BJ (cell line): ENCODE data around the gene HIVEP1. TPM values are rescaled to one million over a fixed set of nuclear protein-coding genes. Genes with fewer than 3 reads are reported as not detected.

Experiments
- CTCF ChIA-PET: fragments of 350-600 bp; formaldehyde crosslinking; extraction: SDS; loops from one replicate; lab custom pipeline; 2021; ENCODE audit warnings: antibody characterized with exemption, inconsistent platforms; lab: Yijun Ruan, JAX
- POLR2A ChIA-PET: fragments of 300-600 bp; sonication (Branson Sonifier 250); formaldehyde crosslinking; extraction: SDS; loops from one replicate; lab custom pipeline; 2021; ENCODE audit warnings: antibody characterized with exemption; lab: Charles Lee
- DNase-seq: peaks from one replicate; pipeline ENCODE4 v3.0.0-alpha.2; 2011; ENCODE audit warnings: low read depth
- H3K27me3 ChIP-seq: 2 replicates; pipeline ENCODE4 v1.6.0; 2011; ENCODE audit warnings: low read length; ENCODE audit not compliant: control insufficient read depth, insufficient read depth
- H3K36me3 ChIP-seq: 2 replicates; pipeline ENCODE4 v1.5.1; 2011; ENCODE audit warnings: low read length; ENCODE audit not compliant: control insufficient read depth, insufficient read depth
- H3K4me3 ChIP-seq: 2 replicates; pipeline ENCODE4 v1.5.1; 2011; ENCODE audit warnings: low read depth, mild to moderate bottlenecking, control low read depth, low read length
- CTCF ChIP-seq: IDR thresholded peaks from 2 replicates; pipeline ENCODE4 v1.5.1; 2011; ENCODE audit warnings: low read depth, mild to moderate bottlenecking, control low read depth, inconsistent platforms, low read length, moderate library complexity; ENCODE audit not compliant: insufficient read depth
- polyA plus RNA-seq: library from polyadenylated mRNA; depleted of rRNA; stranded (reverse); fragments of >200 nt; gene quantifications from 2 replicates; pipeline ENCODE4 v1.2.3, GENCODE V29; 2011

The HIVEP1 gene
- polyA plus RNA-seq, 1 experiment = 17.1 TPM

- H3K4me3 ChIP-seq = no peak overlapping the region
- no peaks in the 10 kb centered on the region for H3K27me3 ChIP-seq
- TF ChIP-seq CTCF = no peak
- no peak for DNase-seq
- ChIA-PET CTCF (no interaction called here), POLR2A (no interaction called here)
- H3K36me3 ChIP-seq = no peaks in the 10 kb centered on the region
Observed at GRCh38 chr6:12169377-12169776, 157.3 kb downstream of the HIVEP1 start.

GRCh38 chr6:12170351-12171092 lies 158.4 kb downstream of the HIVEP1 start:
- no peak overlapping the region for H3K4me3 ChIP-seq
- no peaks in the 10 kb centered on the region for H3K27me3 ChIP-seq
- POLR2A ChIA-PET = no interaction called here
- no peak for TF ChIP-seq CTCF
- CTCF ChIA-PET = no interaction called here
- no peaks in the 10 kb centered on the region for H3K36me3 ChIP-seq
- no peak for DNase-seq

GRCh38 chr6:12171717-12172116 lies 159.6 kb downstream of the HIVEP1 start:
- Histone ChIP-seq H3K4me3 (no peak overlapping the region), H3K27me3 (no peaks in the 10 kb centered on the region), H3K36me3 (no peaks in the 10 kb centered on the region)
- no peak for TF ChIP-seq CTCF
- no peak for DNase-seq
- ChIA-PET POLR2A (no interaction called here), CTCF (interaction anchor here (0.8 to 1.0 kb wide), 2 partner anchors 10 to 637 kb away, joined by 3 read pairs; no protein-coding TSS in a partner anchor)

- no peak for DNase-seq
- Histone ChIP-seq H3K4me3 (no peak overlapping the region), H3K36me3 (no peaks in the 10 kb centered on the region), H3K27me3 (no peaks in the 10 kb centered on the region)
- TF ChIP-seq CTCF = no peak
- ChIA-PET CTCF (interaction anchor here (1.0 kb wide), 1 partner anchor 636 kb away, joined by 3 read pairs; no protein-coding TSS in a partner anchor), POLR2A (no interaction called here)
Observed at GRCh38 chr6:12172572-12172971, 160.5 kb downstream of the HIVEP1 start.

- Histone ChIP-seq H3K27me3 (no peaks in the 10 kb centered on the region), H3K4me3 (no peak overlapping the region), H3K36me3 (no peaks in the 10 kb centered on the region)
- ChIA-PET POLR2A (no interaction called here), CTCF (no interaction called here)
- TF ChIP-seq CTCF = no peak
- no peak for DNase-seq
Observed at GRCh38 chr6:12173181-12173580, 161.1 kb downstream of the HIVEP1 start.
